IMR-90 (cell line): Measurements from ENCODE around the gene ZNF513. TPM values are rescaled to one million over a fixed set of nuclear protein-coding genes. Genes with fewer than 3 reads are reported as not detected.
A peak's percentile ranks its signal among the peaks of the same experiment; 100 is the strongest.

Experiments used
- ATAC-seq: fragments of 200-7000 bp; cut with Tn5 transposase; 2 replicates; pipeline ENCODE4 v1.9.1; 2020; ENCODE audit warnings: low read depth, mild to moderate bottlenecking, moderate library complexity
- Bru-seq: library from RNA; stranded (reverse); fragments of 400-500 nt; gene quantifications from one replicate; lab custom pipeline; 2021; lab: Mats Ljungman, UMichigan
- BruChase-seq, 2 experiments: library from RNA; stranded (reverse); fragments of 400-500 nt; gene quantifications; one replicate each; lab custom pipeline; 2021; lab: Mats Ljungman, UMichigan
- BruUV-seq: library from RNA; stranded (reverse); fragments of 400-500 nt; replicated peaks from 2 replicates; lab custom pipeline; 2021; lab: Mats Ljungman, UMichigan
- CTCF ChIA-PET: fragments of 300-600 bp; formaldehyde crosslinking; extraction: SDS; loops from one replicate; lab custom pipeline; 2021; ENCODE audit warnings: antibody characterized with exemption; lab: Yijun Ruan, JAX
- POLR2A ChIA-PET: fragments of 300-600 bp; sonication (Branson Sonifier 250); formaldehyde crosslinking; loops from one replicate; lab custom pipeline; 2022; ENCODE audit warnings: antibody characterized with exemption; ENCODE audit not compliant: unreplicated experiment; lab: Charles Lee
- DNase-seq: peaks from one replicate; pipeline ENCODE4 v3.0.0; 2013
- H2AFZ ChIP-seq: replicated peaks from 2 replicates; pipeline ENCODE3; 2013; ENCODE audit warnings: low read length, mild to moderate bottlenecking; ENCODE audit not compliant: poor library complexity
- H2AK5ac ChIP-seq: 2 replicates; pipeline ENCODE4 v1.6.1; 2013; ENCODE audit warnings: low read depth, low read length, inconsistent platforms
- H2AK9ac ChIP-seq: replicated peaks from 2 replicates; pipeline ENCODE3; 2013; ENCODE audit warnings: mild to moderate bottlenecking, low read depth, low read length, moderate library complexity; ENCODE audit not compliant: poor library complexity
- H2BK120ac ChIP-seq: 2 replicates; pipeline ENCODE4 v1.6.1; 2013; ENCODE audit warnings: low read depth, low read length, inconsistent platforms
- H2BK15ac ChIP-seq: 3 replicates; pipeline ENCODE4 v1.6.1; 2013; ENCODE audit warnings: low read depth, low read length, inconsistent platforms
- H2BK20ac ChIP-seq: 2 replicates; pipeline ENCODE4 v1.6.1; 2013; ENCODE audit warnings: low read depth, mild to moderate bottlenecking, inconsistent platforms, low read length, moderate library complexity
- H2BK5ac ChIP-seq: 2 replicates; pipeline ENCODE4 v1.6.1; 2013; ENCODE audit warnings: mild to moderate bottlenecking, low read depth, low read length, inconsistent platforms; ENCODE audit not compliant: poor library complexity, severe bottlenecking
- H3K14ac ChIP-seq: replicated peaks from 2 replicates; pipeline ENCODE4 v1.6.1; 2013; ENCODE audit warnings: low read depth, low read length, inconsistent platforms
- H3K18ac ChIP-seq: 2 replicates; pipeline ENCODE4 v1.6.1; 2013; ENCODE audit warnings: low read depth, low read length, control low read depth
- H3K23ac ChIP-seq: 2 replicates; pipeline ENCODE4 v1.6.1; 2013; ENCODE audit warnings: low read depth, low read length, inconsistent platforms
- H3K27ac ChIP-seq: 2 replicates; pipeline ENCODE4 v1.5.1; 2013; ENCODE audit warnings: mild to moderate bottlenecking, control low read depth, low read length; ENCODE audit not compliant: insufficient read depth
- H3K27me3 ChIP-seq: 2 replicates; pipeline ENCODE4 v1.6.1; 2013; ENCODE audit warnings: low read length; ENCODE audit not compliant: control insufficient read depth, insufficient read depth
- H3K36me3 ChIP-seq: 2 replicates; pipeline ENCODE4 v1.6.1; 2013; ENCODE audit warnings: low read length, mixed read lengths; ENCODE audit not compliant: control insufficient read depth, insufficient read depth
- H3K4ac ChIP-seq: 2 replicates; pipeline ENCODE4 v1.6.1; 2013; ENCODE audit warnings: low read depth, low read length, inconsistent platforms
- H3K4me1 ChIP-seq: 2 replicates; pipeline ENCODE4 v1.6.1; 2013; ENCODE audit warnings: low read length, mixed read lengths; ENCODE audit not compliant: control insufficient read depth, insufficient read depth
- H3K4me2 ChIP-seq: 2 replicates; pipeline ENCODE4 v1.6.1; 2013; ENCODE audit warnings: low read depth, mild to moderate bottlenecking, control low read depth, low read length, moderate library complexity
- H3K4me3 ChIP-seq: 2 replicates; pipeline ENCODE4 v1.5.1; 2013; ENCODE audit warnings: low read depth, mild to moderate bottlenecking, control low read depth, low read length, moderate library complexity; ENCODE audit not compliant: insufficient read depth
- H3K56ac ChIP-seq: 2 replicates; pipeline ENCODE4 v1.6.1; 2013; ENCODE audit warnings: low read length, inconsistent platforms; ENCODE audit not compliant: insufficient read depth; ENCODE audit errors: extremely low read depth
- H3K79me1 ChIP-seq, 2 experiments: 2 replicates each; pipeline ENCODE4 v1.6.1; 2013; ENCODE audit warnings: low read length in 2 of 2, inconsistent platforms in 1 of 2, low read depth in 1 of 2
- H3K9ac ChIP-seq: 2 replicates; pipeline ENCODE4 v1.6.1; 2013; ENCODE audit warnings: low read depth, low read length, control low read depth
- H3K9me1 ChIP-seq: 2 replicates; pipeline ENCODE4 v1.6.1; 2013; ENCODE audit warnings: low read length, inconsistent platforms; ENCODE audit not compliant: insufficient read depth
- H3K9me3 ChIP-seq: 2 replicates; pipeline ENCODE4 v1.6.1; 2013; ENCODE audit warnings: low read length; ENCODE audit not compliant: control insufficient read depth, insufficient read depth
- H4K20me1 ChIP-seq: 2 replicates; pipeline ENCODE4 v1.6.1; 2013; ENCODE audit warnings: low read length, inconsistent platforms; ENCODE audit not compliant: insufficient read depth
- H4K5ac ChIP-seq: 2 replicates; pipeline ENCODE4 v1.6.1; 2013; ENCODE audit warnings: mild to moderate bottlenecking, low read depth, low read length, control low read depth
- H4K8ac ChIP-seq, 2 experiments: 2 replicates each; pipeline ENCODE4 v1.6.1; 2013; ENCODE audit warnings: low read depth in 2 of 2, low read length in 2 of 2, control low read depth in 1 of 2, inconsistent platforms in 1 of 2
- H4K91ac ChIP-seq: 2 replicates; pipeline ENCODE4 v1.6.1; 2013; ENCODE audit warnings: low read depth, low read length, inconsistent platforms; ENCODE audit not compliant: insufficient read depth
- BHLHE40 ChIP-seq: fragments of 150-350 bp; IDR thresholded peaks from 2 replicates; pipeline ENCODE4 v1.6.1; 2016; ENCODE audit warnings: mild to moderate bottlenecking, low read depth, low read length
- MAFK ChIP-seq: IDR thresholded peaks from 2 replicates; pipeline ENCODE4 v1.6.1; 2012; ENCODE audit warnings: low read depth, low read length, improper control_type of control experiment
- MAZ ChIP-seq: IDR thresholded peaks from 2 replicates; pipeline ENCODE4 v1.6.1; 2012; ENCODE audit warnings: low read depth, mild to moderate bottlenecking, low read length, improper control_type of control experiment, moderate library complexity, borderline replicate concordance
- MXI1 ChIP-seq: IDR thresholded peaks from 2 replicates; pipeline ENCODE4 v1.6.1; 2012; ENCODE audit warnings: low read depth, mild to moderate bottlenecking, low read length, moderate library complexity, borderline replicate concordance
- NFE2L2 ChIP-seq: fragments of 150-350 bp; IDR thresholded peaks from 2 replicates; pipeline ENCODE4 v1.6.1; 2016; ENCODE audit warnings: low read depth, mild to moderate bottlenecking, low read length
- POLR2A ChIP-seq: IDR thresholded peaks from 2 replicates; pipeline ENCODE4 v1.6.1; 2012; ENCODE audit warnings: mild to moderate bottlenecking, low read depth, low read length
- RCOR1 ChIP-seq: IDR thresholded peaks from 2 replicates; pipeline ENCODE4 v1.6.1; 2012; ENCODE audit warnings: mild to moderate bottlenecking, low read length, improper control_type of control experiment; ENCODE audit not compliant: insufficient replicate concordance
- WGBS, 2 experiments: methylation state at CpG; one replicate each; pipeline versions ENCODE4 v1.1.5 to v1.1.7; 2013; ENCODE audit warnings: missing lambda C conversion rate in 2 of 2; ENCODE audit not compliant: insufficient read length in 1 of 2; ENCODE audit errors: extremely low coverage in 2 of 2; 5-methylcytosine and 5-hydroxymethylcytosine counted together
- dilution Hi-C: fragments of 300-500 bp; cut with HindIII; formaldehyde crosslinking; loops from one replicate; pipeline ENCODE4 v1.14.3; 2018; ENCODE audit warnings: low sequenced_read_pairs; ENCODE audit not compliant: unreplicated experiment
- in situ Hi-C: fragments of 300-500 bp; cut with MboI; formaldehyde crosslinking; loops from 3 replicates; pipeline ENCODE4 v1.14.3; 2019; ENCODE audit warnings: low sequenced_read_pairs, inconsistent platforms, mixed read lengths
- intact Hi-C: fragments of 100-400 bp; cut with micrococcal nuclease; formaldehyde crosslinking; loops from 2 replicates; pipeline ENCODE4 v1.10.0; 2022
- long read RNA-seq: library from polyadenylated mRNA; unstranded; transcript quantifications from one replicate; pipeline ENCODE4 v2.0.0, GENCODE V29; 2021; ENCODE audit not compliant: unreplicated experiment
- polyA plus RNA-seq, 3 experiments: library from polyadenylated mRNA; depleted of rRNA; stranded (reverse); fragments of >200 nt; gene quantifications; 2 replicates each; pipeline ENCODE4 v1.2.3, GENCODE V29; 2012; ENCODE audit warnings: low replicate concordance in 1 of 3
- total RNA-seq: library from RNA; depleted of rRNA; stranded (reverse); fragments of >200 nt; gene quantifications from 2 replicates; pipeline ENCODE4 v1.2.3, GENCODE V29; 2012; rRNA removed
- TF ChIP-seq, protein P1 (sequence below): fragments of 150-350 bp; IDR thresholded peaks from 2 replicates; pipeline ENCODE4 v1.6.1; 2017; ENCODE audit warnings: mild to moderate bottlenecking, antibody characterized with exemption, low read length, low read depth
- TF ChIP-seq, protein P2 (sequence below): fragments of 150-350 bp; IDR thresholded peaks from 2 replicates; pipeline ENCODE4 v1.6.1; 2016; ENCODE audit warnings: low read depth, mild to moderate bottlenecking, low read length, moderate library complexity, borderline replicate concordance

Gene ZNF513, protein sequence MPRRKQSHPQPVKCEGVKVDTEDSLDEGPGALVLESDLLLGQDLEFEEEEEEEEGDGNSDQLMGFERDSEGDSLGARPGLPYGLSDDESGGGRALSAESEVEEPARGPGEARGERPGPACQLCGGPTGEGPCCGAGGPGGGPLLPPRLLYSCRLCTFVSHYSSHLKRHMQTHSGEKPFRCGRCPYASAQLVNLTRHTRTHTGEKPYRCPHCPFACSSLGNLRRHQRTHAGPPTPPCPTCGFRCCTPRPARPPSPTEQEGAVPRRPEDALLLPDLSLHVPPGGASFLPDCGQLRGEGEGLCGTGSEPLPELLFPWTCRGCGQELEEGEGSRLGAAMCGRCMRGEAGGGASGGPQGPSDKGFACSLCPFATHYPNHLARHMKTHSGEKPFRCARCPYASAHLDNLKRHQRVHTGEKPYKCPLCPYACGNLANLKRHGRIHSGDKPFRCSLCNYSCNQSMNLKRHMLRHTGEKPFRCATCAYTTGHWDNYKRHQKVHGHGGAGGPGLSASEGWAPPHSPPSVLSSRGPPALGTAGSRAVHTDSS
- 3.1 and 3.4 TPM in 2 replicates for total RNA-seq
- 23.5 and 23.7 TPM in 2 replicates for polyA plus RNA-seq (2012; rRNA removed)
- 11.3 and 17.8 TPM in 2 replicates for polyA plus RNA-seq (2012; cell fraction: cytosol; rRNA removed)
- polyA plus RNA-seq (2012; cell fraction: nucleus; rRNA removed; ENCODE audit: low replicate concordance): 73.2 and 130 TPM in 2 replicates
- percentile 66 among the genes with signal in this experiment for Bru-seq, nascent RNA
- percentile 54 among the genes with signal in this experiment for BruChase-seq, experiment 1, labeled RNA remaining after a 6-hour chase
- percentile 57 among the genes with signal in this experiment for BruChase-seq, experiment 2, labeled RNA remaining after a 2-hour chase
- long read RNA-seq, transcript ZNF513-201 (4 exons, 2,139 nt): major isoform, 27 of 53 reads
- long read RNA-seq, partial matches to known transcripts: 10 of 53 reads
- long read RNA-seq, other reads (novel, unspliced or antisense): 16 of 53 reads

DNA sequence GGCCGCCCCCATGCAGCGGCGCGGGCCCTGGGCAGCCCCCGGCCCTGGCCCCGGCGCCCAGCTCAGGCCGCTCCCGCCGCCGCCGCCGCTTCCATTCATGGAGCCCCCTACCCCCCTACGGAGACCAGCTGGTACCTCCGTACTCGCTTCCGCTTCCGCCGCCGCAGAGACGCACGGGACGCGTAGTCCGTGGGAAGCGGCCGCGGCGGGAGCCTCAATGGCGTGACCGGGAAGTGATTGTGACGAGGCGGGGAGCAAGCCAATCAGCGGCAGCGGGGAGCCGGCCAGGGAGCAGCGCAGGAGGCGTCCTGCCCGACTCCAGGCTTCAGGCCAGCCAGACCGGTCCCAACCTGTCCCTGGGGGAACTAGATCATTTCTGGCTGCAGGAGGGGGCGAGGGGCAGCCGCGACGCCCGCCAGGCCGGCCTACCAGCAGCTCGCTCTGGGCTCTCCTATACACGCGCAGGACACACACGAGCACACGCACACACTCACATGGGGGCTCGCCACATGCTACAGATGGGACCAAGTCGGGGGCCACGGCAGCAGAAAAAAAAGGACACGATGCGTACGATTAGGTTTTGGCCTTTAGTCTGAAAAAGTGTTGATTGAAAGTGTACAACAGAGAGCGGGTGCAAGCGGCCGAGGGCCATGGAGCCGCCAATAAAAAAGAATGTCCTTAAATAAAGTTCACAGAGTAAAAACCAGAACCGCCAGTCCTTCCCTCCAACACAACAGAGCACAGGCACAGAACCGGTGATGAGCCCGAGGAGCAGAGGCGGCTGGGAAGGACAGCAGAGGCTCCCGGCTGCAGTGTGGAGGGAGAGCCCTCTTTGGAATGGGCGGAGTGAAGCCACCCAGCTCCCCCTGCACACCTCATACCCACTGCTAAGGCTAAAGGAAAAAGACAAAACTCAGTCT, at the start of gene ZNF513:
Gene ZNF513, minus strand, starts transcription at position 109 of the 920 bp plus-strand sequence. CDS start 208 bp downstream, outside the sequence.
- CTCF ChIA-PET: interaction anchor here (0.5 kb wide), 1 partner anchor 16 kb away, joined by 6 read pairs; no protein-coding TSS in a partner anchor
- Histone ChIP-seq H3K4ac (peak within 1 kb of the TSS; percentile 93), H3K23ac (peak within 1 kb of the TSS; percentile 94), H3K18ac (peak within 1 kb of the TSS; percentile 68; the same call in 1 of the 2 replicates), H4K8ac (peak within 1 kb of the TSS; percentile 96 to 97), H3K56ac (peak within 1 kb of the TSS; percentile 73; the same call in 1 of the 2 replicates), H4K91ac (peak within 1 kb of the TSS; percentile 77), H3K27me3 (no peaks in the 10 kb centered on the region), H4K20me1 (peaks cover 17% of the 10 kb centered on the region; the same call in 1 of the 2 replicates), H3K36me3 (peaks cover 59% of the 10 kb centered on the region), H3K4me2 (peak within 1 kb of the TSS; percentile 94), H4K5ac (peak within 1 kb of the TSS; percentile 96), H2AFZ (peak within 1 kb of the TSS; percentile 95), H2AK5ac (peak within 1 kb of the TSS; percentile 89), H3K9ac (peak within 1 kb of the TSS; percentile 87), H2BK5ac (peak within 1 kb of the TSS; percentile 83), H3K4me3 (peak within 1 kb of the TSS; percentile 81), H2BK20ac (no peak within 1 kb of the TSS), H2BK15ac (0 out of 3 replicates have a peak within 1 kb of the TSS, but pooled peaks have one; percentile 48), H2BK120ac (peak within 1 kb of the TSS; percentile 45; the same call in 1 of the 2 replicates), H3K14ac (peak within 1 kb of the TSS; percentile 93), H3K9me3 (no peaks in the 10 kb centered on the region), H2AK9ac (peak within 1 kb of the TSS; percentile 99), H3K27ac (peak within 1 kb of the TSS; percentile 94), H3K79me1 (peaks cover 15 to 43% of the 10 kb centered on the region in 2 experiments), H3K9me1 (0 out of 2 replicates have a peak, but pooled peaks cover 3% of the 10 kb centered on the region), H3K4me1 (peaks cover 6% of the 10 kb centered on the region)
- WGBS, 2 experiments: 0% methylated on average over 16 of the region's 67 CpGs; no CpG with 5 or more reads in 1 of the 2 experiments
- POLR2A ChIA-PET: interaction anchor here (1.9 kb wide), 1 partner anchor 24 kb away, joined by 5 read pairs; the partner anchor contains the start of gene GTF3C2
- intact Hi-C loops (no loop called here), in situ Hi-C loops (no loop called here), dilution Hi-C loops (no loop called here)
- peak; percentile 93 for DNase-seq
- peak; percentile 83 for ATAC-seq
- no TSS peak for BruUV-seq
- TF ChIP-seq, protein P1, sequence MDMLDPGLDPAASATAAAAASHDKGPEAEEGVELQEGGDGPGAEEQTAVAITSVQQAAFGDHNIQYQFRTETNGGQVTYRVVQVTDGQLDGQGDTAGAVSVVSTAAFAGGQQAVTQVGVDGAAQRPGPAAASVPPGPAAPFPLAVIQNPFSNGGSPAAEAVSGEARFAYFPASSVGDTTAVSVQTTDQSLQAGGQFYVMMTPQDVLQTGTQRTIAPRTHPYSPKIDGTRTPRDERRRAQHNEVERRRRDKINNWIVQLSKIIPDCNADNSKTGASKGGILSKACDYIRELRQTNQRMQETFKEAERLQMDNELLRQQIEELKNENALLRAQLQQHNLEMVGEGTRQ: peak; percentile 35; the same call in 1 of the 2 replicates
- TF ChIP-seq MAFK (no peak), RCOR1 (no peak), BHLHE40 (peak; percentile 89), MAZ (peak; percentile 43; the same call in 1 of the 2 replicates), MXI1 (no peak; the same call in 1 of the 2 replicates), POLR2A (peak; percentile 46; the same call in 1 of the 2 replicates), NFE2L2 (no peak)
- TF ChIP-seq, protein P2, sequence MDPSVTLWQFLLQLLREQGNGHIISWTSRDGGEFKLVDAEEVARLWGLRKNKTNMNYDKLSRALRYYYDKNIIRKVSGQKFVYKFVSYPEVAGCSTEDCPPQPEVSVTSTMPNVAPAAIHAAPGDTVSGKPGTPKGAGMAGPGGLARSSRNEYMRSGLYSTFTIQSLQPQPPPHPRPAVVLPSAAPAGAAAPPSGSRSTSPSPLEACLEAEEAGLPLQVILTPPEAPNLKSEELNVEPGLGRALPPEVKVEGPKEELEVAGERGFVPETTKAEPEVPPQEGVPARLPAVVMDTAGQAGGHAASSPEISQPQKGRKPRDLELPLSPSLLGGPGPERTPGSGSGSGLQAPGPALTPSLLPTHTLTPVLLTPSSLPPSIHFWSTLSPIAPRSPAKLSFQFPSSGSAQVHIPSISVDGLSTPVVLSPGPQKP: no peak
